Glomerular endothelial cell (primary cell): ENCODE data around the gene NBEAL2. TPM values are rescaled to one million over a fixed set of nuclear protein-coding genes. Genes with fewer than 3 reads are reported as not detected.

Source experiments
- DNase-seq: peaks from one replicate; pipeline ENCODE4 v3.0.0-alpha.2; 2011; ENCODE audit warnings: low read depth, low spot score; ENCODE audit errors: extremely low read depth
- total RNA-seq: library from RNA; depleted of rRNA; stranded (reverse); fragments of >200 nt; gene quantifications from 2 replicates; pipeline ENCODE4 v1.2.3, GENCODE V29; 2015

NBEAL2 gene
- total RNA-seq, 1 donor from 2014 or later: 98.0 TPM

GRCh38 chr3:46944191-46944590 is 35.3 kb upstream of the NBEAL2 start:
- no peak for DNase-seq

GRCh38 chr3:46946416-46946815 is 33.0 kb upstream of the NBEAL2 start:
- no peak for DNase-seq

GRCh38 chr3:46946856-46947545 is 32.5 kb upstream of the NBEAL2 start:
- no peak for DNase-seq

GRCh38 chr3:46947546-46947901 is 31.9 kb upstream of the NBEAL2 start:
- no peak for DNase-seq

GRCh38 chr3:46947981-46948791 is 31.3 kb upstream of the NBEAL2 start:
- DNase-seq: no peak

GRCh38 chr3:46948830-46949671 is 30.4 kb upstream of the NBEAL2 start:
- no peak for DNase-seq

GRCh38 chr3:46950177-46950576 is 29.3 kb upstream of the NBEAL2 start:
- no peak for DNase-seq

GRCh38 chr3:46950650-46951241 is 28.7 kb upstream of the NBEAL2 start:
- DNase-seq: no peak

GRCh38 chr3:46952813-46953212 is 26.7 kb upstream of the NBEAL2 start:
- DNase-seq: no peak

- no peak for DNase-seq
Measured at GRCh38 chr3:46953234-46954010, 26.0 kb upstream of the NBEAL2 start.

GRCh38 chr3:46954178-46954577 is 25.3 kb upstream of the NBEAL2 start:
- DNase-seq: no peak

GRCh38 chr3:46955157-46955556 is 24.3 kb upstream of the NBEAL2 start:
- no peak for DNase-seq

GRCh38 chr3:46955801-46956259 is 23.6 kb upstream of the NBEAL2 start:
- DNase-seq: no peak

GRCh38 chr3:46957092-46957820 is 22.2 kb upstream of the NBEAL2 start:
- DNase-seq: no peak

- no peak for DNase-seq
Measured at GRCh38 chr3:46958467-46959160, 20.9 kb upstream of the NBEAL2 start.

GRCh38 chr3:46959161-46959511 is 20.3 kb upstream of the NBEAL2 start:
- no peak for DNase-seq

GRCh38 chr3:46960081-46960701 is 19.3 kb upstream of the NBEAL2 start:
- peak; percentile 81 for DNase-seq

- DNase-seq: no peak
Measured at GRCh38 chr3:46960835-46961234, 18.6 kb upstream of the NBEAL2 start.

GRCh38 chr3:46962427-46962826 is 17.0 kb upstream of the NBEAL2 start:
- DNase-seq: no peak
